Breast epithelium (tissue), 4 donors: ENCODE data around the gene LPP. TPM values are rescaled to one million over a fixed set of nuclear protein-coding genes. Genes with fewer than 3 reads are reported as not detected.

ENCODE experiments used
- DNase-seq, 2 donors: peaks; one replicate each; pipeline ENCODE4 v3.0.0-alpha.2; 2019; ENCODE audit warnings: low spot score in 2 of 2
- H3K27ac ChIP-seq, 2 donors: fragments of 200-600 bp; sonication (generic) in 1 of 2; one replicate each; pipeline ENCODE4 v1.5.1; 2016 to 2019; ENCODE audit warnings: mild to moderate bottlenecking in 1 of 2
- H3K27me3 ChIP-seq, 2 donors: fragments of 200-600 bp; sonication (generic) in 1 of 2; one replicate each; pipeline versions ENCODE4 v1.5.1 to v1.6.0; 2017 to 2019; ENCODE audit warnings: control low read depth in 1 of 2, mild to moderate bottlenecking in 1 of 2
- H3K36me3 ChIP-seq: fragments of 200-600 bp; one replicate; pipeline ENCODE4 v1.5.1; 2019
- H3K4me1 ChIP-seq, 2 donors: fragments of 200-600 bp; sonication (generic); one replicate each; pipeline ENCODE4 v1.5.1; 2016 to 2019; ENCODE audit warnings: control low read depth in 1 of 2
- H3K4me3 ChIP-seq, 3 donors: fragments of 200-600 bp; sonication (generic); 1 replicate in 2 of 3; 2 replicates in 1 of 3; pipeline ENCODE4 v1.5.1; 2016 to 2019; ENCODE audit warnings: mild to moderate bottlenecking in 3 of 3, moderate library complexity in 2 of 3
- H3K9me3 ChIP-seq, 2 donors: fragments of 200-600 bp; sonication (generic) in 1 of 2; one replicate each; pipeline ENCODE4 v1.5.1; 2016 to 2019; ENCODE audit warnings: control low read depth in 1 of 2
- CTCF ChIP-seq, 3 donors: fragments of 450-650 bp; IDR thresholded peaks; one replicate each; pipeline ENCODE4 v1.5.1; 2016 to 2017; ENCODE audit warnings: antibody characterized with exemption in 3 of 3, mild to moderate bottlenecking in 3 of 3, moderate library complexity in 3 of 3
- POLR2A ChIP-seq: fragments of 450-650 bp; IDR thresholded peaks from one replicate; pipeline ENCODE4 v1.6.1; 2016; ENCODE audit warnings: antibody characterized with exemption, mild to moderate bottlenecking, moderate library complexity
- POLR2AphosphoS5 ChIP-seq, 3 donors: sonication (generic); formaldehyde crosslinking; IDR thresholded peaks; one replicate each; pipeline ENCODE4 v1.6.1; 2017; ENCODE audit warnings: antibody characterized with exemption in 3 of 3
- intact Hi-C: fragments of 100-400 bp; cut with DNase I; formaldehyde crosslinking; loops from one replicate; pipeline ENCODE4 v1.15.1; 2023; ENCODE audit warnings: low total_unique reads
- total RNA-seq, 3 donors: library from RNA; depleted of rRNA; stranded (reverse); fragments of >200 nt; gene quantifications; one replicate each; pipeline ENCODE4 v1.1.0, GENCODE V29; 2016

The LPP gene
- total RNA-seq, 3 donors from 2014 or later = 135 to 183 (median 147) TPM

- Histone ChIP-seq H3K4me3 (no peak overlapping the region), H3K27ac (no peak overlapping the region), H3K4me1 (no peaks in the 10 kb centered on the region), H3K36me3 (no peaks in the 10 kb centered on the region), H3K27me3 (no peaks in the 10 kb centered on the region), H3K9me3 (no peaks in the 10 kb centered on the region)
- intact Hi-C loops = no loop called here
- TF ChIP-seq POLR2AphosphoS5 (IDR thresholded peaks at IDR 0.05) (no peak), CTCF (IDR thresholded peaks at IDR 0.05) (no peak), POLR2A (no peak)
- no peak for DNase-seq
These were observed 292.1 kb downstream of the LPP start for GRCh38 chr3:188446014-188446413.

GRCh38 chr3:188446766-188447165 is 292.8 kb downstream of the LPP start:
- no peak for DNase-seq
- intact Hi-C loops = no loop called here
- Histone ChIP-seq H3K36me3 (no peaks in the 10 kb centered on the region), H3K27me3 (no peaks in the 10 kb centered on the region), H3K9me3 (no peaks in the 10 kb centered on the region), H3K27ac (no peak overlapping the region), H3K4me1 (no peaks in the 10 kb centered on the region), H3K4me3 (no peak overlapping the region)
- no peak for TF ChIP-seq POLR2A
- no peak for TF ChIP-seq POLR2AphosphoS5 (IDR thresholded peaks at IDR 0.05)
- no peak for TF ChIP-seq CTCF (IDR thresholded peaks at IDR 0.05)

GRCh38 chr3:188448813-188449212 is 294.9 kb downstream of the LPP start:
- no peaks in the 10 kb centered on the region for H3K4me1 ChIP-seq
- no peak for DNase-seq
- no peak overlapping the region for H3K27ac ChIP-seq
- H3K4me3 ChIP-seq = no peak overlapping the region
- H3K36me3 ChIP-seq = no peaks in the 10 kb centered on the region
- H3K9me3 ChIP-seq = no peaks in the 10 kb centered on the region
- no peak for TF ChIP-seq POLR2AphosphoS5 (IDR thresholded peaks at IDR 0.05)
- TF ChIP-seq CTCF (IDR thresholded peaks at IDR 0.05) = no peak
- intact Hi-C loops = no loop called here
- no peaks in the 10 kb centered on the region for H3K27me3 ChIP-seq

- no peaks in the 10 kb centered on the region for H3K36me3 ChIP-seq
- TF ChIP-seq CTCF (IDR thresholded peaks at IDR 0.05) = no peak
- no peaks in the 10 kb centered on the region for H3K9me3 ChIP-seq
- intact Hi-C loops = no loop called here
- no peak for DNase-seq
- H3K27ac ChIP-seq = no peak overlapping the region
- H3K4me3 ChIP-seq = no peak overlapping the region
- H3K27me3 ChIP-seq = no peaks in the 10 kb centered on the region
- H3K4me1 ChIP-seq = no peaks in the 10 kb centered on the region
These were observed 295.5 kb downstream of the LPP start for GRCh38 chr3:188449421-188449820.

GRCh38 chr3:188452158-188452772 is 298.3 kb downstream of the LPP start:
- TF ChIP-seq POLR2A (no peak), CTCF (IDR thresholded peaks at IDR 0.05) (no peak), POLR2AphosphoS5 (IDR thresholded peaks at IDR 0.05) (no peak)
- intact Hi-C loops = no loop called here
- DNase-seq = no peak
- Histone ChIP-seq H3K4me1 (no peaks in the 10 kb centered on the region), H3K4me3 (no peak overlapping the region), H3K27ac (no peak overlapping the region), H3K9me3 (no peaks in the 10 kb centered on the region), H3K27me3 (no peaks in the 10 kb centered on the region), H3K36me3 (no peaks in the 10 kb centered on the region)
